MG63 (cell line): Measurements from ENCODE around the gene BTRC. TPM values are rescaled to one million over a fixed set of nuclear protein-coding genes. Genes with fewer than 3 reads are reported as not detected.
A peak's percentile ranks its signal among the peaks of the same experiment; 100 is the strongest.
"Not testable (repeated sequence)": the region's sequence is repeated elsewhere in the genome, so short reads cannot be mapped to it uniquely, and the experiment has no call there.

ENCODE experiments used
- DNase-seq: peaks from one replicate; pipeline ENCODE4 v3.0.0-alpha.2; 2020
- H3K27me3 ChIP-seq: fragments of 250-450 bp; sonication (Bioruptor Pico); 2 replicates; pipeline ENCODE4 v1.5.1; 2020; ENCODE audit warnings: mild to moderate bottlenecking, moderate library complexity
- H3K36me3 ChIP-seq: fragments of 250-450 bp; sonication (Bioruptor Pico); 2 replicates; pipeline ENCODE4 v1.5.1; 2020; ENCODE audit warnings: mild to moderate bottlenecking, moderate library complexity
- H3K4me3 ChIP-seq: fragments of 250-450 bp; sonication (Bioruptor Pico); 2 replicates; pipeline ENCODE4 v1.5.1; 2020; ENCODE audit warnings: mild to moderate bottlenecking, moderate library complexity
- H3K9me3 ChIP-seq: fragments of 250-450 bp; sonication (Bioruptor Pico); 2 replicates; pipeline ENCODE4 v1.5.1; 2020; ENCODE audit warnings: mild to moderate bottlenecking, moderate library complexity
- total RNA-seq: library from RNA; depleted of rRNA; stranded (reverse); fragments of >200 nt; shearing (Covaris generic); gene quantifications from 2 replicates; pipeline ENCODE4 v1.2.3, GENCODE V29; 2014; ENCODE audit warnings: low replicate concordance

Gene BTRC
- total RNA-seq, 1 experiment from 2014 or later: 3.4 TPM

GRCh38 chr10:101367569-101368453 is 13.8 kb downstream of the BTRC start:
- H3K36me3 ChIP-seq: peaks cover 10% of the 10 kb centered on the region
- peak; percentile 10 for DNase-seq
- H3K9me3 ChIP-seq: no peaks in the 10 kb centered on the region
- H3K4me3 ChIP-seq: no peak overlapping the region
- no peaks in the 10 kb centered on the region for H3K27me3 ChIP-seq

GRCh38 chr10:101373063-101373462 is 19.1 kb downstream of the BTRC start:
- Histone ChIP-seq H3K9me3 (no peaks in the 10 kb centered on the region), H3K36me3 (peaks cover 7% of the 10 kb centered on the region), H3K4me3 (no peak overlapping the region), H3K27me3 (no peaks in the 10 kb centered on the region)
- DNase-seq: no peak

- not testable (repeated sequence) for DNase-seq, H3K9me3 ChIP-seq, H3K4me3 ChIP-seq, H3K36me3 ChIP-seq, H3K27me3 ChIP-seq
Measured at GRCh38 chr10:101373993-101374392, 20.0 kb downstream of the BTRC start.

- Histone ChIP-seq H3K4me3 (no peak overlapping the region), H3K9me3 (no peaks in the 10 kb centered on the region), H3K27me3 (no peaks in the 10 kb centered on the region), H3K36me3 (peaks cover 4% of the 10 kb centered on the region; the same call in 1 of the 2 replicates)
- no peak for DNase-seq
Measured at GRCh38 chr10:101375076-101375475, 21.1 kb downstream of the BTRC start.

- DNase-seq: no peak
- Histone ChIP-seq H3K27me3 (no peaks in the 10 kb centered on the region), H3K36me3 (peaks cover 4% of the 10 kb centered on the region; the same call in 1 of the 2 replicates), H3K4me3 (no peak overlapping the region), H3K9me3 (no peaks in the 10 kb centered on the region)
Measured at GRCh38 chr10:101379663-101380352, 25.8 kb downstream of the BTRC start.

- Histone ChIP-seq H3K27me3 (no peaks in the 10 kb centered on the region), H3K9me3 (no peaks in the 10 kb centered on the region), H3K36me3 (peaks cover 4% of the 10 kb centered on the region; the same call in 1 of the 2 replicates), H3K4me3 (no peak overlapping the region)
- no peak for DNase-seq
Measured at GRCh38 chr10:101380353-101381017, 26.5 kb downstream of the BTRC start.

- Histone ChIP-seq H3K27me3 (no peaks in the 10 kb centered on the region), H3K4me3 (no peak overlapping the region), H3K9me3 (no peaks in the 10 kb centered on the region), H3K36me3 (no peaks in the 10 kb centered on the region)
- DNase-seq: no peak
Measured at GRCh38 chr10:101385866-101386658, 32.1 kb downstream of the BTRC start.

GRCh38 chr10:101386659-101387259 is 32.8 kb downstream of the BTRC start:
- DNase-seq: no peak
- no peaks in the 10 kb centered on the region for H3K36me3 ChIP-seq
- H3K9me3 ChIP-seq: no peaks in the 10 kb centered on the region
- H3K27me3 ChIP-seq: no peaks in the 10 kb centered on the region
- no peak overlapping the region for H3K4me3 ChIP-seq

- Histone ChIP-seq H3K36me3 (no peaks in the 10 kb centered on the region; the same call in 1 of the 2 replicates), H3K27me3 (no peaks in the 10 kb centered on the region), H3K9me3 (no peaks in the 10 kb centered on the region), H3K4me3 (no peak overlapping the region)
- DNase-seq: no peak
Measured at GRCh38 chr10:101388676-101389276, 34.8 kb downstream of the BTRC start.

GRCh38 chr10:101389532-101389931 is 35.6 kb downstream of the BTRC start:
- DNase-seq: not testable (repeated sequence)

GRCh38 chr10:101389986-101390531 is 36.1 kb downstream of the BTRC start:
- no peaks in the 10 kb centered on the region for H3K27me3 ChIP-seq
- H3K4me3 ChIP-seq: no peak overlapping the region
- DNase-seq: no peak
- no peaks in the 10 kb centered on the region for H3K9me3 ChIP-seq
- no peaks in the 10 kb centered on the region; the same call in 1 of the 2 replicates for H3K36me3 ChIP-seq

More at GRCh38 chr10:101389532-101389931, 35.6 kb downstream of the BTRC start:
- H3K4me3 ChIP-seq, H3K27me3 ChIP-seq, H3K36me3 ChIP-seq, H3K9me3 ChIP-seq: not testable (repeated sequence)

GRCh38 chr10:101393378-101393777 is 39.4 kb downstream of the BTRC start:
- no peaks in the 10 kb centered on the region; the same call in 1 of the 2 replicates for H3K36me3 ChIP-seq
- H3K4me3 ChIP-seq: no peak overlapping the region
- no peak for DNase-seq
- H3K9me3 ChIP-seq: no peaks in the 10 kb centered on the region
- H3K27me3 ChIP-seq: no peaks in the 10 kb centered on the region

- Histone ChIP-seq H3K4me3 (no peak overlapping the region), H3K9me3 (no peaks in the 10 kb centered on the region), H3K27me3 (no peaks in the 10 kb centered on the region), H3K36me3 (no peaks in the 10 kb centered on the region; the same call in 1 of the 2 replicates)
- no peak for DNase-seq
Measured at GRCh38 chr10:101394524-101395133, 40.7 kb downstream of the BTRC start.

GRCh38 chr10:101397140-101397539 is 43.2 kb downstream of the BTRC start:
- no peaks in the 10 kb centered on the region for H3K27me3 ChIP-seq
- H3K9me3 ChIP-seq: no peaks in the 10 kb centered on the region
- H3K36me3 ChIP-seq: no peaks in the 10 kb centered on the region; the same call in 1 of the 2 replicates
- H3K4me3 ChIP-seq: no peak overlapping the region
- DNase-seq: no peak

- H3K4me3 ChIP-seq: no peak overlapping the region
- no peaks in the 10 kb centered on the region for H3K9me3 ChIP-seq
- H3K27me3 ChIP-seq: no peaks in the 10 kb centered on the region
- H3K36me3 ChIP-seq: no peaks in the 10 kb centered on the region
- DNase-seq: no peak
Measured at GRCh38 chr10:101400585-101400984, 46.6 kb downstream of the BTRC start.
